DOHH2 (cell line): ENCODE results near the gene SMG6.

Experiments
- EZH2phosphoT487 ChIP-seq: fragments of 200-600 bp; sonication (generic); IDR thresholded peaks from 2 replicates; pipeline ENCODE4 v1.6.1; 2017; ENCODE audit warnings: borderline replicate concordance, mild to moderate bottlenecking, antibody characterized with exemption, low read length, moderate library complexity, mixed read lengths
- TF ChIP-seq, protein P1 (sequence below): fragments of 200-600 bp; sonication (generic); IDR thresholded peaks from one replicate; pipeline ENCODE4 v1.5.1; 2014; ENCODE audit warnings: antibody characterized with exemption, mild to moderate bottlenecking, low read depth, low read length; ENCODE audit not compliant: poor library complexity, severe bottlenecking

- TF ChIP-seq EZH2phosphoT487: no peak
- TF ChIP-seq, protein P1, sequence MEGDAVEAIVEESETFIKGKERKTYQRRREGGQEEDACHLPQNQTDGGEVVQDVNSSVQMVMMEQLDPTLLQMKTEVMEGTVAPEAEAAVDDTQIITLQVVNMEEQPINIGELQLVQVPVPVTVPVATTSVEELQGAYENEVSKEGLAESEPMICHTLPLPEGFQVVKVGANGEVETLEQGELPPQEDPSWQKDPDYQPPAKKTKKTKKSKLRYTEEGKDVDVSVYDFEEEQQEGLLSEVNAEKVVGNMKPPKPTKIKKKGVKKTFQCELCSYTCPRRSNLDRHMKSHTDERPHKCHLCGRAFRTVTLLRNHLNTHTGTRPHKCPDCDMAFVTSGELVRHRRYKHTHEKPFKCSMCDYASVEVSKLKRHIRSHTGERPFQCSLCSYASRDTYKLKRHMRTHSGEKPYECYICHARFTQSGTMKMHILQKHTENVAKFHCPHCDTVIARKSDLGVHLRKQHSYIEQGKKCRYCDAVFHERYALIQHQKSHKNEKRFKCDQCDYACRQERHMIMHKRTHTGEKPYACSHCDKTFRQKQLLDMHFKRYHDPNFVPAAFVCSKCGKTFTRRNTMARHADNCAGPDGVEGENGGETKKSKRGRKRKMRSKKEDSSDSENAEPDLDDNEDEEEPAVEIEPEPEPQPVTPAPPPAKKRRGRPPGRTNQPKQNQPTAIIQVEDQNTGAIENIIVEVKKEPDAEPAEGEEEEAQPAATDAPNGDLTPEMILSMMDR: no peak
Observed at GRCh38 chr17:2057760-2058585, 245.6 kb downstream of the SMG6 start.
